Heart left ventricle (tissue), 13 donors: ENCODE data around the gene C11orf87.

Source experiments
- POLR2A ChIP-seq, 2 donors: fragments of 450-650 bp; IDR thresholded peaks; one replicate each; pipeline ENCODE4 v1.6.1; 2017; ENCODE audit warnings: antibody characterized with exemption in 2 of 2, mild to moderate bottlenecking in 2 of 2, moderate library complexity in 2 of 2
- TF ChIP-seq, protein P1 (sequence below), 12 donors: fragments of 200-600 bp; sonication (generic) in 4 of 12; IDR thresholded peaks; one replicate each; pipeline versions ENCODE4 v1.5.0 to v1.8.0; 2018 to 2022; ENCODE audit warnings: antibody characterized with exemption in 12 of 12, mild to moderate bottlenecking in 5 of 12
- donor health status: ischemic (EF 13 %, LVEDD 7.1; RV severe dilation, severe dysfunction).
- donor health status: DM: no; HTN: yes; CAD: no.
- donor health status: DM: no; HTN: no; CAD: no.
- donor health status: ischemic (EF 25% LVEDD 6.9; RV normal size, moderate dysfunction).
- donor health status: ischemic (EF 25% LVEDD 5.7; RV mildly dilated, moderate dysfunction).
- donor health status: ischemic (EF 35%, LVEDD 5.7; RV mildly dilated, moderate dysfunction).
- donor health status: nonischemic (EF 11% LVEDD 7.7; RV severe dilation, severe dysfunction).
- donor health status: DM: yes; HTN: yes; CAD: no.
- donor health status: PGD.
- donor health status: ischemic (EF 29% LVEDD 5.4; RV normal size, mild dysfunction).
- donor health status: nonischemic (EF 23%, LVEDD 6.1; RV moderate dilation, normal function).

DNA sequence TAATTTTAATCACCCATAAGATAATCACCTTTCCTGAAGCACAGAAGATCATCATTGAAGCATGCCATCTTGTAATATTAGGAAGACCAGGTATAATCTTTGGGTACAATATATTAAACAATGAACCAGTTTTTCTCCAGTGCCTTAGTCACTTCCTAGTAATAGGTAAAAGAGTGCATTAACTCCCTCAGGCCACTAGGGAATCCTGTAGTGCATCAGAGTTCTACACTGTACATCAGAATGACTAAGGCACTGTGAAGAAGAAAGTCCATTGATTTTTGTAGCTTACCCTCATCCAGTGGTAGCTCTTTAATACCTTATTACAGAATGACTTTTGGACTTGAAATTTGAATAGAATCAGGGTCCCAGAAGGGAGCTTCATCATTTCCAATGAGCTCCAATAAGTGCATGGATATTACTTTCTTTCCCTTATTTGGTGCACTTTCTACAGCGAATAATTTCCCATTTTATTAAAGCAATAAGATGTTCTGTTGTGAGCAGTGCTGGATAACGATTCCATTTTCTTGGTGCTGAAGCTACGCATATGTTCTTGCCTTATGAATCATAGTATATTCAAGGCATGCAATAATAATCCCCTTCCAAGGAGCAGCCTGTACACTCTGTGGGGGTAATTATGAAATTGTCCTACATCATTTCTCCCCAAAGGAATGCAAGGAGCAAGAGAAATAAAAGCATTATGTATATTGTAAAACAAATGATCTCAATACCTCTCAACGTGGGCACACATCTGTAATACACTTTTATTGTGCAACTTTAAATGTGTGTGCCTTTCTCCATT lies 4.7 kb downstream of the C11orf87 start:
- no peak for TF ChIP-seq POLR2A (IDR thresholded peaks at IDR 0.05)
- TF ChIP-seq, protein P1, sequence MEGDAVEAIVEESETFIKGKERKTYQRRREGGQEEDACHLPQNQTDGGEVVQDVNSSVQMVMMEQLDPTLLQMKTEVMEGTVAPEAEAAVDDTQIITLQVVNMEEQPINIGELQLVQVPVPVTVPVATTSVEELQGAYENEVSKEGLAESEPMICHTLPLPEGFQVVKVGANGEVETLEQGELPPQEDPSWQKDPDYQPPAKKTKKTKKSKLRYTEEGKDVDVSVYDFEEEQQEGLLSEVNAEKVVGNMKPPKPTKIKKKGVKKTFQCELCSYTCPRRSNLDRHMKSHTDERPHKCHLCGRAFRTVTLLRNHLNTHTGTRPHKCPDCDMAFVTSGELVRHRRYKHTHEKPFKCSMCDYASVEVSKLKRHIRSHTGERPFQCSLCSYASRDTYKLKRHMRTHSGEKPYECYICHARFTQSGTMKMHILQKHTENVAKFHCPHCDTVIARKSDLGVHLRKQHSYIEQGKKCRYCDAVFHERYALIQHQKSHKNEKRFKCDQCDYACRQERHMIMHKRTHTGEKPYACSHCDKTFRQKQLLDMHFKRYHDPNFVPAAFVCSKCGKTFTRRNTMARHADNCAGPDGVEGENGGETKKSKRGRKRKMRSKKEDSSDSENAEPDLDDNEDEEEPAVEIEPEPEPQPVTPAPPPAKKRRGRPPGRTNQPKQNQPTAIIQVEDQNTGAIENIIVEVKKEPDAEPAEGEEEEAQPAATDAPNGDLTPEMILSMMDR (IDR thresholded peaks at IDR 0.05): peak in 2 of 12 donors; percentile 22 to 26
